ENCODE measurements around the gene NUP188. TPM values are rescaled to one million over a fixed set of nuclear protein-coding genes. Genes with fewer than 3 reads are reported as not detected.

The NUP188 gene
- total and polyA plus RNA-seq, 8 donors = 10.8 to 20.8 (median 13.5) TPM

DNA sequence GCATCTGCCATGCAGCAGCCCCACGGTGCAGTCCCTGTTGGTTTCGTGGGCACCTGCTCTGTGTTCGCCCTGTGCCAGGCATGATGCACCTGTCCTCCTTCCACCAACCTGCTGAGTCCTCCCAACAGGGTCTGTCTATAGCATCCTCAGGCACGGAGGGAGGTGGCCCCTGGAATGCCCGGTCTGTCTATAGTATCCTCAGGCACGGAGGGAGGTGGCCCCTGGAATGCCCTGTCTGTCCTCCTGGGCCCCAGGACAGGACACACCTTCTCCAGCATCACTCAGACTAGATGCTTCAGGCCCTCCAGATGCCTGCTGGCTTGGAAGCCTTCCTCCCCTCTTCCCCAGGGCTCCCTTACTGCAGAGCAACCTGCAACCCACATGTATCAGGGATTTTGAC lies 36.6 kb upstream of the NUP188 start:
- no peak overlapping the region for H3K4me3 ChIP-seq
- no peak for FAIRE-seq
- TF ChIP-seq, protein P1, sequence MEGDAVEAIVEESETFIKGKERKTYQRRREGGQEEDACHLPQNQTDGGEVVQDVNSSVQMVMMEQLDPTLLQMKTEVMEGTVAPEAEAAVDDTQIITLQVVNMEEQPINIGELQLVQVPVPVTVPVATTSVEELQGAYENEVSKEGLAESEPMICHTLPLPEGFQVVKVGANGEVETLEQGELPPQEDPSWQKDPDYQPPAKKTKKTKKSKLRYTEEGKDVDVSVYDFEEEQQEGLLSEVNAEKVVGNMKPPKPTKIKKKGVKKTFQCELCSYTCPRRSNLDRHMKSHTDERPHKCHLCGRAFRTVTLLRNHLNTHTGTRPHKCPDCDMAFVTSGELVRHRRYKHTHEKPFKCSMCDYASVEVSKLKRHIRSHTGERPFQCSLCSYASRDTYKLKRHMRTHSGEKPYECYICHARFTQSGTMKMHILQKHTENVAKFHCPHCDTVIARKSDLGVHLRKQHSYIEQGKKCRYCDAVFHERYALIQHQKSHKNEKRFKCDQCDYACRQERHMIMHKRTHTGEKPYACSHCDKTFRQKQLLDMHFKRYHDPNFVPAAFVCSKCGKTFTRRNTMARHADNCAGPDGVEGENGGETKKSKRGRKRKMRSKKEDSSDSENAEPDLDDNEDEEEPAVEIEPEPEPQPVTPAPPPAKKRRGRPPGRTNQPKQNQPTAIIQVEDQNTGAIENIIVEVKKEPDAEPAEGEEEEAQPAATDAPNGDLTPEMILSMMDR (IDR thresholded peaks at IDR 0.05) = no peak
- no peak overlapping the region for H3K27ac ChIP-seq
- no peaks in the 10 kb centered on the region for H3K9me3 ChIP-seq
- peaks cover 0 to 33% (median 24%) of the 10 kb centered on the region in 3 donors for H3K36me3 ChIP-seq
- DNase-seq = no peak
- intact Hi-C loops (cut with DNase I) = no loop called here
- ATAC-seq = no peak
- H3K27me3 ChIP-seq = no peaks in the 10 kb centered on the region
- peaks cover 3 to 7% (median 7%) of the 10 kb centered on the region in 3 donors for H3K4me1 ChIP-seq
- 86 to 89% methylated on average over 6 of the region's 6 CpGs for WGBS, 2 donors

DNA sequence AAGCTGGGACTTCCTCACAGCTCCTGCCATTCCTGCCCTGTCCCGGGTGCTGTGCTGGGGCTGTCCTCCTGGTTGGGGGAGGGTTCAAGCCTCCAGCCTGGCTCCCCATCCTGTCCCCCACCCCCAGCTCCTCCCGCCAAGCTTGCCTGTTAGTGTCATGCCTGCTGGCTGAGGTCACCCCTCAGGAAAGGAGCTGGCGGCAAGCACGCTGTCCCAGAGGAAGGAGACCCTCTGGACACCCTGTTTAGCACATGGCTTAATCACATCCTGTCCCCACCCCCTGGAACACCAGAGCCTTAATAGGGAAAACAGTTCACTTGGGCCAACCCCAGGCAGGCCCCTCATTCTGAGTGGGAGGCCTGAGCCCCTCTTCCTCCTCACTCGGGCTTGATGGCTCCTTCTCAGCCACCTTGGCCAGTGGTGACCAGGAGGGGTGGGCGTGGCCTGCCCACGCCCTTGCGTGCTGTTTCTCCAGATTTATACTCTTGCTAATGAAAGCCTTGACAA lies 35.9 kb upstream of the NUP188 start:
- DNase-seq (peak in 2 of 6 donors; percentile 37 to 68), FAIRE-seq (no peak), ATAC-seq (peak in 2 of 4 donors; percentile 8 to 10)
- peaks cover 9 to 13% (median 11%) of the 10 kb centered on the region in 3 donors for H3K4me1 ChIP-seq
- intact Hi-C loops (cut with DNase I) = no loop called here
- TF ChIP-seq, protein P1 (IDR thresholded peaks at IDR 0.05) = no peak
- peak overlapping the region in 2 of 4 donors; percentile 23 to 54 for H3K27ac ChIP-seq
- H3K36me3 ChIP-seq = peaks cover 0 to 33% (median 24%) of the 10 kb centered on the region in 3 donors
- 65 to 70% methylated on average over 8 of the region's 8 CpGs for WGBS, 2 donors
- H3K9me3 ChIP-seq = no peaks in the 10 kb centered on the region
- no peak overlapping the region for H3K4me3 ChIP-seq
- H3K27me3 ChIP-seq = no peaks in the 10 kb centered on the region

DNA sequence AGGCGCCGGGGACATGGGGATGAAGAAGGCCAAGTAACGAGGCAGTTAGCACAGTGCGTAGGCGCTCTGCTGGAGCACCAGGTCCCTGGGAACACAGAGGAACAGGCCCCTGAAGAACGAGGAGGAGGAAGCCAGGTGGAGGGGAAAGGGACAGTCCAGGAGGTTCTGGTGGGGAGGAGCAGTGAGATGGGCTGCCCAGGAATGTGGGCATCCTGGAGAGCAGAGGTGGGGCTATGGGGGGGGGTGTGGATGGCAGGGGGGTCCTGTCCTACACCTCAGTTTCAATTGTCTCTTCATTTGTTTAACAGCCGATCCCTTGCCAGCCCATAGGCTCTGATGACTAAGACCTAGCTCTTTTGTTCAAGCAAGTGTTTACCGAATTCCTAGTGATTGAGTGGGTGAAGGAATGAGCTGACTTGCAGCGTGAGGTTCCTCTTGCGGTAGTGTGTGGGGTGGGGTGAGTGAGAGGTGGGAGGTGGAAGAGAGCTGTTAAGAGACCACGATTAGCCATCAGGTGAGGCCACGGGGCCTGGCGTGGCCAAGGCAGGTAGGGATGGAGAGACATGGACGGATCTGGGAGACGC lies 35.1 kb upstream of the NUP188 start:
- H3K4me1 ChIP-seq = peaks cover 13 to 17% (median 14%) of the 10 kb centered on the region in 3 donors
- TF ChIP-seq, protein P1 (IDR thresholded peaks at IDR 0.05) = no peak
- no peak for FAIRE-seq
- H3K27me3 ChIP-seq = no peaks in the 10 kb centered on the region
- H3K9me3 ChIP-seq = no peaks in the 10 kb centered on the region
- 78 to 82% methylated on average over 15 of the region's 15 CpGs for WGBS, 2 donors
- H3K27ac ChIP-seq = peak overlapping the region in 2 of 4 donors; percentile 23 to 54
- no peak for ATAC-seq
- no peak for DNase-seq
- H3K36me3 ChIP-seq = peaks cover 0 to 25% (median 20%) of the 10 kb centered on the region in 3 donors
- intact Hi-C loops (cut with DNase I) = no loop called here
- no peak overlapping the region for H3K4me3 ChIP-seq

DNA sequence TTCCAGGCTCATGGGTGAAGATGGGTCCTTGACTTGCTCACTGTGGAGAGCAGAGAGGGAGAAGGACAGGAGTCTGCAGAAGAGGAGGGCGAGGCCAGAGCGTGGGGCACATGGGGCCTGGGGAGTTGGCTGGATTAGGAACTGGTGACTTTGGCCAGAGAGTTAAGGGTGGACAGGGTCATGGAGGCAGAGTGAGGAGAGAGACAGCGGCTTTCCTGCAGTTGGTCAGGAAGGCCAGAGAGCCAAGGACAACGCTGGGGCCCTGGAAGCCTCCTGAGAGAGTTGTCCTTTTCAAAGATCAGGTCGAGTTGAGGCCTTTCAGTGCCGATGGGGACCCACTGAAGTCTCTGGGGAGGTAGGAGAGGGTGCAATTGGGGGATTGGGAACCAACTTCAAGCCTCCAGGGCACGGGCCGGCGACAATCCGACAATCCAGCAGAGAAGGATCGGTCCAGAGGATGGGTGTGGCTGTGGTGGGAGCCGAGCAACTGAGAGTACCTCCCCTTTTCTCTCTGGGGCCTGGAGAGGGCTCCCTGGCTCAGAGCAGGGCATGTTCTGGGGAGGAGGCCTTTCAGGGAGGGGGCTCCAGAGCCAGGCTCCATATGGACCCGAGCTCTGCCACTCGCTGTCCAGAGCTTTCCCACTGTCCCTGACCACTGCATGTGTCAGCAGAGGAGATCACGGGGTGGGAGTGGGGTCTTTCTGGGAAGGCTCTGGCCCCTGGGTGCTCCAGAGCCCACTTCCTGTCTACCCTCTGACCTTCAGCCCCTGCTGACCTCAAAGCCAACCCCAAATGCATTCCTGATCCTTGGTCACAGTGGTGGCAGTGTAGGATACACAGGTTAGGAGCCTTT lies 34.2 kb upstream of the NUP188 start:
- TF ChIP-seq, protein P1 (IDR thresholded peaks at IDR 0.05) = no peak
- Histone ChIP-seq H3K4me3 (no peak overlapping the region), H3K9me3 (no peaks in the 10 kb centered on the region), H3K4me1 (peaks cover 14 to 17% (median 17%) of the 10 kb centered on the region in 3 donors), H3K27ac (peak overlapping the region in 1 of 4 donors; percentile 27), H3K36me3 (peaks cover 0 to 16% (median 10%) of the 10 kb centered on the region in 3 donors), H3K27me3 (no peaks in the 10 kb centered on the region)
- ATAC-seq = no peak
- no peak for DNase-seq
- no peak for FAIRE-seq
- 84 to 88% methylated on average over 15 of the region's 15 CpGs for WGBS, 2 donors
- intact Hi-C loops (cut with DNase I) = no loop called here
